NCI-H1417 treated with DMSO at 0.1 percent for 48 hours (cell line): ENCODE measurements around the gene RCE1.

Source experiments
- DNase-seq: peaks from one replicate; lab custom pipeline; 2025; lab: John Stamatoyannopoulos, UW

RCE1 gene

DNA sequence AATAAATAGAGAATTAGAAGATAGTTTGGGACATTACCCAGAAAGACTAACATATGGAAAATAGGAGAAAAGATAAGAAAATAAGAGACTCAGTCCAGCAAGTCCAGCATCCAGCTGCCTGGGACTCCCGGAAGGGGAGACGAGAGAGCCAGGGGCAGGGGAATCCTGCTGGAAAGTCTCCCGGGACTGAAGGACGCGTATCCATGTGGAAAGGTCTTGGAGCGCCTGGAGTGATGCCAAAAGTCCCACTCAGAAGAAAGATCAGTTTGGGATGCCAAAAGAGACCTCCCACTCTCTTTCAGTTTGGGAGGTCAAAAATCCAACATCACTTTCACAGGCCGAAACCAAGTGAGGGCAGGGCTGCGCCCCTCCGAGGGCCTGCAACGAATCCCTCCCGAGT lies 44.3 kb downstream of the RCE1 start:
- no peak for DNase-seq

- DNase-seq = no peak
Observed at GRCh38 chr11:66888282-66888681, 45.0 kb downstream of the RCE1 start.

DNA sequence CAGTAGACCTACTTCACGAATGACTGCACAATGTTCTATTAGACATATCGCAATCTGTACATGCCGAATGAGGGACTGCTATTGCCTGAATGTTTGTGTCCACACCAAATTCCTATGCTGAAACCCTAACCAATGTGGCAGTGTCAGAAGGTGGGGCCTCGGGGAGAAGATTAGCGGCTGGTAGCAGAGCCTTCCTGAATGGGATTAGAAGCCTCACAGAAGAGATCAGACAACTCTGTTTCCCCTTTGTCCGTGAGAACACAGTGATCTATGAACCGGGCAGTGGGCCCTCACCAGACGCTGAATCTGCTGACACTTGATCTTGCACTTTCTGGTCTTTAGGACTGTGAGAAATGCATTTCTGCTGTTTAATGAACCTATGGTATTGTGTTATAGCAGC lies 46.7 kb downstream of the RCE1 start:
- DNase-seq = no peak

DNA sequence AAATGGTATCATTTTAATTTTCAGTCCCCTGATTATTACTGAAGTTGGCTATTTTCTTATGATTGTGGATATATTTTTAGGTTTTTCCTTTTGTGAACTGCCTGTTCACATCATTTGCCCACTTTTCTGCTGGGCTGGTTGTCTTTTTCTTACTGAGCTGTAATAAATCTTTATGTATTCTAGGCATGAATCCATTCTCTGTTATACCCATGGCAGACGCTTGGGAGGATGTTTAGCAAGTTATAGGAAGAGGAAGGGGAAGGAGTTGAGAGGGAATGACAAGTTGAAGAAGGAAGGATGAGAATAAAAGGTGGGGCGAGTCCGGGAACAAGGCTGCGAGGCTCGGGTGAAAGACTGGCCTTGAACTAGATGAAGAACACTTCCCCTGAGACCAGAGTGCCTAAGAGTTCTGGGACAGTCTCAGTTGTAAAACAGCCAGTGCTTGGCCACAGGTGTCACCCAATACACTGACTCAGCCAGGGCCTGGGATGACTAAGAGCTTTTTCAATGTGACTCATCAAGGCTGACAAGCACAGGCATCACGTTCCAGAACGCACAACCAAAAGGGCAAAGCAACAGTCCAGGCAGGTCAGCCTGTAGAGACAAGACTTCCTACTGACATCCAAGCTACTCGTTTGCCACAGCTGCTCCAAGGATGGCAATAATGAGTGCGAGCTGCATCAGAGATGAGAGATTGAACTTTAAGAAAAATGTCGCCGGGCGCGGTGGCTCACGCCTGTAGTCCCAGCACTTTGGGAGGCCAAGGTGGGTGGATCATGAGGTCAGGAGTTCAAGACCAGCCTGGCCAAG lies 48.8 kb downstream of the RCE1 start:
- no peak for DNase-seq

DNA sequence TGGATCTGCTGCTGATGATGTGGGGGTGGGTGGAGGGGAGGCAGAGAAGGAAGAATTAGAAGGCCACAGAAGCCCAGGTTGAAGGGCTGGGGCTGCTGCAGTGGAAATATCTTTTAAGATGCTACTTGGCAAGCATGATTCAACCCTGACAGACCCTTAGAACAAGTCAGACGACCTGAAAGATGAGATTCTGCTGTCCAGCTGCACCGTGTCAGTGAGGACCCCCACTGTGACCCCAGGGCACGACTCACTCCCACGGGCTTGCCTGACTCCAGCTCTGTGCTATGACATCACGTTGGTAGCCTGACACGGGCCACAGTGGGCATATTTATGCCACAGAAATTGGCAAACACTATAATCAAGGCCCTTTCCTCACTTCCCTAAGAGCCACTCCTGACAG lies 49.7 kb downstream of the RCE1 start:
- DNase-seq = no peak

DNA sequence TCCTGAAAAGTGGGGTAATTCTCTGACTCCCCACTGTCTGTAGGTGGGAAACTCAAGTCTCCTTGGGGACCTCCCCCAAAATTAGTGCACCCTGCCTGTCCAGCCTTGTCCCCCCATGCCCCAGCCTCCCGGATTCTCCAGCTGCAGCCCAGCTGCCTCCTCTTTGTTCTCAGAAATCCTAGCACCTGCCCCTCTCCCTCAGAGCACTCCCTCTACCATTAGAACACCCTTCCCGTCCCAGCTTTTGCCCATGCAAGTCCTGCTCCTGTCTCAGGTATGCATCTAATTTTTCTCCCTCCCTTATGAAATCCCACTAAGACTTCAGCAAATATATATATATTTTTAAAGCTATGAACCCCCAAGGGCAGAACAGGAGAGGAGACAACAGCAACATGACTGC lies 50.9 kb downstream of the RCE1 start:
- DNase-seq = no peak
